ENCODE results near the gene LRRC10B.

The LRRC10B gene

DNA sequence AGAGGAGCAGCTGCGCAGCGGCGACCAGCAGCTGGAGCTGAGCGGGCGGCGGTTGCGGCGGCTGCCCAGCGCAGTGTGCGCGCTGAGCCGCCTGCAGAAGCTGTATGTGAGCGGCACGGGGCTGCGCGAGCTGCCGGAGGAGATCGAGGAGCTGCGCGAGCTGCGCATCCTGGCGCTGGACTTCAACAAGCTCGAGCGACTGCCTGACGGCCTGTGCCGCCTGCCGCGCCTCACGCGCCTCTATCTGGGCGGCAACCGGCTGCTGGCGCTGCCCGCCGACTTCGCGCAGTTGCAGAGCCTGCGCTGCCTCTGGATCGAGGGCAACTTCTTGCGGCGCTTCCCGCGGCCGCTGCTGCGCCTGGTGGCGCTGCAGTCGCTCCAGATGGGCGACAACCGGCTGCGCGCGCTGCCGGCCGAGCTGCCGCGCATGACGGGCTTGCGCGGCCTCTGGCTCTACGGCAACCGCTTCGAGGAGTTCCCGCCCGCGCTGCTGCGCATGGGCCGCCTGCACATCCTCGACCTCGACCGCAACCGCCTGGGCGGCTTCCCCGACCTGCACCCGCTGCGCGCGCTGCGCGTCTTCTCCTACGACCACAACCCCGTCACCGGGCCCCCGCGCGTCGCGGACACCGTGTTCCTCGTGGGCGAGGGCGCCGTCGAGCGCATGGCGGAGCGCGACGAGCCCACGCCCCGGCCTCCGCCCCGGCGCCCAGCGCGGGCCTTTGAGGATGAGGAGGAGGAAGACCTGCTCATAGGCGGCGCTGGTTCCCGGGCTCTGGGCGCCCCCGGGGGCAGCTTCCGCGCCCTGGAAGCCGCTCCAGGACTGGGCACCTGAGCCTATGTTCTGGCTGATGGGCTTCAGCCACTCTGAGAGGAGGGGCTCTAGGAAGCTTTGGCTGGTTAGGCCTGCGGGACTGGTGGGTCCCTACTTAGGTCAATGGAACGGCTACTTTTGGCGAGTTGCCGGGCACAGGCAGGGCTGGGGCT, 787 bp downstream of the LRRC10B start:
- DNase-seq = peak; percentile 92

DNA sequence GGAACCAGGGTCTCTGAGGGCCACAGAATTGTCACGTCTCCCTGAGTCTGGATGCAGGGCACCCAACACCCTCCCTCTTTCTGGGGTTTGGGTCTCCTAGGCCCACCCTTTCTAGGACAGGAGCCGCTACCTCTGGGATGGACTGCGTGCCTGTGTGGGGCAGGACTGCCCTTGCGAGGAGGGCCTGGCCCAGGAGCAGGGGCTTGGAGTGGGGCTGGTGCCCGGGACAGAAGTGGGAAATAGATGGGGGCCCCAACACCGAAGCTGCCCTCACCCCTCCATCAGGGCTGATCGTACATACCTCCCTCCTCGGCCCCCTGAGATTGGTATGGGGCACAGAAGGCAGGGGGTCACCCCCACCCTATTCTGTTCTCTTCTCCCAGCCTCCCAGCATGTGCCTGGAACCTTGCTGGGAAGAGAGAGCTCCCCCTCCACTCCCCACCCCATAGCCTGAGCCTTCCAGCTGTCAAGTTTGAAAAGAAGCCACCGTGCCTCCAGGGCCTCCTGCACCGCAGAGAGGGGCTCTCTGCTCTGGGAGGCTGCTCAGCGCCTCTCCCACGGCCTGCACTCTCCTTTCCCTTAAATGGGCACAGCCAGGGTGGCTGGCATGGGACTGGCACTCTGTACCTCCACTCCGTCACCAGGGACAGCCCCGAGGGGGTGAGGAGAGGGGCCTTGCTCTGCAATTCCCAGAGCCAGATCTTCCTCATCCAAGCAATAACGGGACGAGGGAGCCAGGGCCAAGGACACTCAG, 1.8 kb downstream of the LRRC10B start:
- no peak for DNase-seq

DNA sequence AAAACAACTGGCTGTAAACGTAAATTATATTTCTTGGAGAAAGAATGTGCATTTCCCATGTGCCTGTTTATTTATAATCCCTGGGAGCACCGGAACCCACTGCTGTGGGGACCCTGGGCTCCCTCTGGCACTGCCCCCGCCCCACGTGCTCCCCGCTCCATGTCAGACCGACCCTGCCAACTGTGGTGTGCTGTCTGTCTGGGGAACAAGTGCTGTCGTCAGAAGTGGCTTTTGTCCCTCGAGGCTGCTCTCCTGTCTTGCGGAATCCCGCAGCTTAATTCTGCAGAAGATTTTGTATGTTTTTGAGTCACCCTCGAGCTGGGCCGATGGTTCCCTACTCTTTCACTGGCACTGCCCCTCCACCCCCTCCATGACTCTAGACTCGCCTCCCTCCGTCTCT, 2.4 kb downstream of the LRRC10B start:
- no peak for DNase-seq

DNA sequence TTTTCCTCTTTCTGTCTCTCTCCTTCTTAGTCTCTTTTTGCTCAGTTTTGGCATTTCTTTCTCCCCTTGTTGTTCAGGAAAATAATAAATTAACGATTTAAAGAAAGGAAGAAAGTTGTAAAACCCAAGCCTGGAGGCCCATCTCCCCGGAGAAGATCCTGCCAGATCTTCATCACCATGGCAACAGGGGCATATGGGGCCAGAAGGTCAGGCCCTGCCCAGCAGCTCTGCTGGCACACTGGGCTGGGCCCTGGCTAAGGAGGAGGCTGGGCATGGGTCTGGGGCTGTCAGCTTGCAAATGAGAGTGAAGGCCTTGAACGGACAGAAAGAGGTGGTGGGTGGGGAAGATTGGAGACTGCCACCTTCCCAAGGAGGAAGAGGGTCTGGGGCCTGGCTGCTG, 2.8 kb downstream of the LRRC10B start:
- no peak for DNase-seq

DNA sequence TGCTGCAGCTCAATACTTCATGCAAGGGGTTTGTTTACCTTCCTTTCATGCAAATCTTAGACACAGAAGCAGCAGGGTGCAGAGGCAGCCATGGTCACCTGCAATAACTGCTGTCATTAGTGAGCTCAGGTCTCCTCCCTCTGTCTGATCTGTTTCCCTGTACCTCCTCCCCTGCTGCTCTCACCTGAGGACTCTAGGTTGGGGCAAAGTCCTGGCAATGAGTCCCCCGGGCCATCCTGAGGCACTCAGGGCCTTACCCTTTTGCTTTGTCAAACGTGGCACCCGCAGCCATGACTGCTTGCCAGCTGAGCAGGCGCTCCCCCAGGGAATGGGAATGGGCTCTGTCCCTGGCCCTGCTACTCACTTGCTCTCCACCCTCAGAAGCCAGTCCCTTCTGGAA, 3.9 kb downstream of the LRRC10B start:
- no peak for DNase-seq

DNA sequence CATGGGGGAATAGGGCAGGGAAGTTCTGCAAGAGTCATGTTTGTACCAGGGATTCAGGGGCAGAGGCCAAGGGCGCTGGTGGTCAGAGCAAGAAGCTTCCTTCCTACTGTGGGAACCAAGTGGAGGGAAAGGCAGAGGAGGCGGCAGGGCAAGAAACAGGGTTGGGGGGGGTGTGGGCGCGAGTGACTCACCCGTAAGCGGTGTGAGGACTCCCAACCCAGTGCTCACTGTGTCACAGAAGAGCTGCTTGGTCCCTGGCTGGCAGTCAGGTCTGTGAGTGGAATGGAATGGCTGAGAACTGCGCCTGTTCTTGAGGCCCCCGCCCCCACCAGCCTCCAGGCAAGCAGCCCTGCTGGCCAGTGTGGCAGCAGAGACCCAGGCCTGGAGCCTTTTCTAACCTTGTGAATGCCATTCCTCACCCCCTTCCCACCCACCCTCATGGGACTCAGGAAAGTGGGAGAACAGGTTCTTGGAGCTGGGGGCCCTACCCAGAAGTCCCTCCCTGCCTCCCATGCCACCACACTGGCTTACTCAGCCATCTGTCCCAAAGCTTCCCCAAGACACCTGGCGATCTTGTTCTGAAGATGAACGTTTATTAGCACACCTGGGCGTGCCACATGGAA, 4.7 kb downstream of the LRRC10B start:
- no peak for DNase-seq

DNA sequence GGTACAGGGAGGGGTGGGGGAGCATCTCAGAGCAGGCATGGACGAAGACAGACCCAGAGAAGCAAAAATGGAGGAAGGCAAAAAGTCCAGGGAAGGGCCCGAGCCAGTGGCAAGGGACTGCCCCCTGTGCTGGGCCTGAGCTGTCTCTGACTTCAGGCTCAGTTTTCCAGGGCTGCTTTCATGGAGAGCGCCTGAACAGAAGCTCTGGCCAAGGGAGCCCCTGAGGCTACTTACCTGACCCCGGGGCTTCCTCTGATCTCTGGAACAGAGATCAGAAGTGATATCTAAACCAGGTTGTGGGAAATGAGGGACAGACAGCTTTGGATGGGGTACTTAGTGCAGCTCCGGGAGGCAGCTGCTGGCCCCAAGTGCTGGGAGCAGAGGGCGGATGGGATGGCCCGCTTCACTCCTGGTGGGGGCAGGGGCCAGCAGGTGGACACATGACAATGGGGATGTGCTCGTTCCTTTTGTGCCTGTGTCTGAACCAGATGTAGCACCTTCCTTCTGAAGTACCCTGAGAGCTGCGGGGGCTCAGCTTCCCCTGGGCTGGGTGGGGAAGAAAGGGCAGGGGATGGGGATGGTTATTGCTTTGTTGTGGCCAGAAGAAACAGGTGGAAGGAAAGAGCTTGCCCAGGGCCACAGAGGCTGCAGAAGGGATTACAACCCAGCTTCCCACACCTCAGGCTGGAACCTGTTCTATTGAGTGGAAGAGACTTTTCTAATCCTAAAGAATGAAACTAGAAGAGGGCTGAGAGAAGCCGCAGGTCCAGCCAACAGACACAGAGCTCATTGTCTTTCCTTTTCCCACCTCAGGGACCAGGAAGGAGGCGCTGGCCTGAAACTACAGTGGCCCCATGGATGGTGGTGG, 5.7 kb downstream of the LRRC10B start:
- no peak for DNase-seq

DNA sequence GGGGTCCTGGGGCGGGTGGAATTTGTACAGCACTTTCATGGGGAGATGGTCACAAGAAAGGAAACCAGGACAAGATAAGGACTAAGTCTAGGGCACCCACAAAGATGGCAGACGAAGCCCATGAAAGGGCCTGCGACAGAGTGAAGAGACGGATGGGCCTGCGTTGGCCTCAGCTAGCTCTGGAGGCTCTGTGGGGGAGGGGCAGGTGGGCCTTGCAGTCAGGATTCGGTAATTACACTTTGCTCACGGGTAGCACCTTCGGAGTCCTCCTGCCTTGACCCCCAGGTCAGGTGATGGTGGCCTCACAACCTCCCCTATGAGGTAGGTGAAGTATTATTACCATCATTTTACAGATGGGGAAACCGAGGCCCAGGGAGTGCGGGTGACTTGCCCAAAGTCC, 7.1 kb downstream of the LRRC10B start:
- DNase-seq = no peak

DNA sequence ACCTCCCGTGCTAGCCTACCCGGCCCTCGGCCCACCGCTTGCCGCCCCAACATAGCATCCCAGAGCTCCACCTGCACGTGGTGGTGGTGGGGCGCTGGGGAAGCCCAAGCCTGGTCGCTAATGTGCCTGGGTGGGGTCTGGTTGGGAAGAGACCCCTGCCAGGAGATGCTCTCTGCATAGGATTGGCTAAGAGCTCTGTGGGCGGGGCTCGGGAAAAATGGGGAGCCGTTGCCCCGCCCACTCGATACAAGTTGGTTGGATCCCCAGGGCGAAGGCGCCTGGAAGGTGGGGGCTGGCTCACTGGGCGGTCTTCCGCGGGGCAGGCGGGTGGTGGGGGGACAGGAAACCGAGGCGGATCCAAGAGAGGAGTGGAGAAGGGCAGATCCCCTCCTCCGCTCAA, 7.6 kb downstream of the LRRC10B start:
- DNase-seq = no peak

DNA sequence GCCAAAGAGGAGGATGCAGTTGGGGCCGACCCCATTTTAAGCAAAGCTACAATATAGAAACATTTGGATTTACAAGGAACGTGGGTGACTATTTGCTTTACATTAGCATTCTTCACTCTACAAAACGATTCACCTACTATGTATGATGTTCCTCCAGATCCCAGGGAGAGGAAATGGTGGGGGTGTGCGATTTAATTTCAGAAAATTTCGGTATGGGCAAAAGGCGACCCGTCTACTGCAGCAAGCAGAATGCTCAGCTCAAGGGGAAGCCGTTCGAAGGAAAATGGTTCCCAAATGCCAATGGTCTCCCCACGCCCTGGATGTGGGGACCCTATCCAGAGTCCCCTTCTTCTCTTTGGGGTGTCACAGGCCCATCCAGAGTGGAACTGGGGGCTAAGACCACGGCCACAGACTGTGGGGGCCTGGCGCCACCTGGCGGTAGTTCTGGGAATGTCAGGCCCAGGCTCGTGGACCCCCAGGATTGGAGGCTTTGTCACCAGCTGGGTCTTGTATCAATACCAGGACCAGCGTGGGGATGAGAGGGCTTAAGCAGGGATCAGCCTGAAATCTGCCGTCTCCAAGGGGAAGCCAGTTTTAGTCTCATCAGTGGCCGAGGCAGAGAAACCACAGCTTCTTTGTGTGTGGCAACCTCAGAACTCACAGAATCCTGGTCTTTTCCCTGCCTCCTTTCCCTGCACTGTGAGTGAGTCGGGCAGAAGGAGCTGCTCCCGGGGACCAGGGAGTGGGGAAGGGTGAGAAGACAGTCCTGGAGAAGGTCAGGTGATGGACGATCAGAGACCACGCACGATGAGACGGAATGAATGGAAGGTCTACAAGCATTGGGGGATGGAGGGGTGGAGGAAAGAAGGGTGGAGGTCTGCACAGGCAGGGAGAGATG, 8.4 kb downstream of the LRRC10B start:
- DNase-seq = peak; percentile 60

DNA sequence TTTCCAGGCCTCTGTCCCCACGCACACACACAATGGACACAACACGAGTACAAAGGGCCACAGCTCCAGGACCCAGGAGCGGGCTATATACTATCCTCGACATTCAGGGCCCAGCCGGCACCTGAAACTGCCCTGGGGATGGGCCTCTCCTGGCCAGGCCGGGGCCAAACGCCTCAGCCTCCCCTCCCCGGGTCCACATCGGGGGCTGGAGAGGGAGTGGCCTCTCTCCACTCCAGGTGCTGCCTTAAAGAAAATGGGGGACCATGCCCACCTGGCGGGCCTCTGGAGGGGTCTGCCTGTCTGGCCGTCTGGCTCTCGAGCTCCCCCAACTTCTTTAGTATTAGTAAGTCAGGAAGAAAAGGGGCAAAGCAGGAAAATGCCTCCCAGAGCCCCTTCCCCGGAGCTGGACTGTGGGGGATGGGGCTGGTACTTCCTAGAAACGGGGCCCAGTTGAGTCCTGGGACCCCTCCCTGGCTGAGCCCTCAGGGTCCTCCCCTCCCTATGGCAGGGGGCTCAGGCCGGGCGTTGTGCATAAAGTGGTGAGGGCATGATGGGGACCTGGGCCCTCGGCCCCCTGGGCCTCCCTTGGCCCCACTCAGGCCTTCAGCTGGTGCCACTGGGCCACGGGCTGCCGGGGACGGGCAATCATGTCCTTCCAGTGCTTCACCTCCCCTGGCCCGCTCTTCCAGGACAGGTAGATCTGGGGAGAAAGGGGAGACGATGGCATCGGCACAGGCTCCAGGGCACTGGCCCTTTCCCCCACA, 9.7 kb downstream of the LRRC10B start:
- no peak for DNase-seq

DNA sequence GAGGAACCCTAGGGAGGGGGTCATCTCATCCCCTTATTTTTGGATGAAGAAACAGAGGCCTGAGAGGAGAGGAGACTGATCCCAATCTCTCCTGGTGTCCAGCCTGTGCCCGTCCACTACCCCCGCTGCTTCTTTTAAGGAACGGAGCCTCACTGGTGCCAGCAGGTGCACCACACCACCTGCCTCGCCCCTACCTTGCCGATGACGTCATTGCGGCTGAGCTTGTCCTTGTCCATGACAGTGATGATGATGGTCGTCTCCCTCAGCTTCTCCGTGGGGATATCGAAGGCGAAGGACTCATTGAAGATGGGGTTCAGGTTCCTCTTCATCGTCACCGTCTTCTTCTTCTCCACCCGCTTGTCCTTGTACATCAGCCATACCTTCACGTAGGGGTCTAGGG, 14.3 kb downstream of the LRRC10B start:
- no peak for DNase-seq

DNA sequence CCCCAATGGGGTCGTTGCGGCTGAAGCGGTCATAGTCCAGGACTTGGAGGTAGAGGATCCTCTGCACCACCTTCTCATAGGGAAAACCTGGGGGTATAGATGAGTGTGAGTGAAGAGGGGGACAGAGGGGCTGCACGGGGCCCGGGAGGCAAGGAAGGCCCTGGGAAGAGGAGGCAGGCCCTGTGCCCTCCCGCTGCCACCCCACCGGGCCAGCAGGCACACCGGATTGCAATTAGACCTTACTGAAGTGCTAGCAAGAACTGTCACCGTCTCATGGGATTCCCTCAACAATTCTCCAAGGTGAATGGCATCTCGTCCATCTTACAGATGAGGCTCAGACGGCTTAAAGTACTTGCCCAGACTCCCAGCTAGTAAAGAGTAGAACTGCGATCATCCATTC, 15.9 kb downstream of the LRRC10B start:
- DNase-seq = no peak

DNA sequence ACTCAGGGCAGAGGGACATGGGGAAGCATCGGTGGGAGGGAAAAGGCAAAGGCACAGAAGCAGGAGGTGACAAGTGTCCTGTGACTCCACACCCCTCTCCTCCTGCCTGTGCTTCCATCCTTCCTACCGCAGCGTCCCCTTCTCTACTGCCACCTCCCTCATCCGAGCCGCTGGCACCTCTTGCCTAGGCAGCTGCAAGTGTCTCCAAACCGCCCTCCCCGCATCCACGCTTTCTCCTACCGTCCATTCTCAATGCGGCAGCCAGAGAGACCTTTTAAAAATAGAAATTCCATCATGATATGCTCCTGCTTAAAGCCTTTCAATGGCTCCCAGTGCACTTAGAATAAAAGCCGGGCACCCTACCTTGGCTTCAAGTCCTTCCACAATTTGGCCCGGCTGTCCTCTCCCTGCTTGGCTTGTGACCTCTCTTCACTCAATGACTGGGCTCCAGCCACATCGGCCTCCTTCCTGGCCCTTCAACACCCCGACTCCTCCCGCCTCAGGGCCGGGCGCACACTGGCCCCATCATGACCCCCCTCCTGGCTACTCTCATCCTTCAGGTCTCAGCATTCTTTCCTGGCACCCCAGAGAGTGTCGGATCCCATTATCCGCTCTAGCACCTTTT, 16.5 kb downstream of the LRRC10B start:
- no peak for DNase-seq

DNA sequence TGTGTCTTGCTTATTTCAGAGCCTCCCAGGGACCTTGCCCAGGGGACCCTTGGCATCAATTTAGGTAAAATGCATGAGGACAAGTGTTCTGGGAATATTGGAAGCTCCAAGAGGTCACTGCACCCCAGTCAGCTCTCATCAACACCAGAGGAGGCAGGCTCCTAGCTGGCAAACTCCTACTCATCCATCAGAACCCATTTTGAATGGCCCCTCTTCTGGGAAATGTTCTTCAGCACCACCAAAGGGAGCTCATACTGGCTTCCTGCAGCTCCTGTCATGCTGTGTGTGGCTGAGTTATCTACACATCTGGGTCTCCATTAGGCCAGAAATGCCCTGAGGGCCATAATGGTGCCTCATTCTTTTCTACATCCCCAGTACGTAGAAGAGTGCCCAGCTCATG, 17.7 kb downstream of the LRRC10B start:
- DNase-seq = no peak

DNA sequence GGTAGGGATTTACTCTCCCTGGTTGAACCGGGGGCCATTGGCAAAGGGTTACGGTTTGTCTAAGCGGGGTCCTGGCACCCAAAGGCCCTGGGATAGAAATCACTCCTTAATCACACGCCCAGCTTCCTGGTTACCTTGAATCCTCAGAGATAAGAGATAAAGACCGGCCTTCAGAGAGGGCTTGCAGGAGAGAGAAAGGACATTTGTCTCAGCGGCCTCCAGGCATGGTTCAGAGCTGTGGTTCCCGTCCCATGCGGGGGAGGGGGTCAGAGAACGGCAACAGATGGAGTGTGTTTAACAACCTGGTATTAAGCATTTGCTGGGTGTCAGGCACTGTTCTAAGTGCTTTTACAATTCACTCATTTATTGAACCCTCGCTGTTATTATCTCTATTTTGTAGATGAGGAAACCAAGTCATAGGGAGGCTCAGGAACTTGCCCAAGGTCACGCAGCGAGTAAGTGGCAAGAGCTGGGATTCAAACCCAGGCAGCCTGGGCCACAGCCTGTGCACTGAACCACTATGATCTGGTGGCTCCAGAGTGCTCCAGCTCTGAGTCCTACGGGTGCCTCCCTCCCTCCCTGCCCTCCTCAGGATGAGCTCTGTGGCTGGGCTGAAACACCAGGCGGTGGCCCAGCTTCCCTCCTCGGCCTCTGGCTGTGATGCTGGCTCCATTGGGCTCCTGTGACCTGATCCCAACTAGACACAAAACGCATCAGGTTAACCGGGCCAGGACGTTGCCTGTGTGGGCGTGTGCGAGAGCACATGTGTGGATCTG, 18.6 kb downstream of the LRRC10B start:
- no peak for DNase-seq

DNA sequence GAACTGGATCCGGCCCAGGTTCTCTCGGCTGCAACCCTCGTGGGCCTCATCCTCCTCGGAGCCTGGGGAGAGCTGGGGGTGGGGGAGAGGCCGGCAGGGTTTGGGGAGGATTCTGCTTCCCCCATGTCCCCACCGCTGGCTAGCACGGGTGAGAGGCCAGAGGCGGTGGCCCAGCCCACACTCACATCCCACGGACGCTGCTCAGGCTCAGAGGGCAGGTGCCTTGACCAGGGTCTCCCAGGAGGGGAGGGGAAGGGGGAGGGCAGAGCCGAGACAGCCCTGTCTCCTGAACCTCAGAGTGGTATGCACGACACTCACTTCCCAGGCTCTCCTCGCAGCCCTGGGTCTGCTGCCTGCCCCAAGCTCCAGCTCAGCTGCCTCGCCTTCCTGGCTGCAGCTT, 19.6 kb downstream of the LRRC10B start:
- no peak for DNase-seq

DNA sequence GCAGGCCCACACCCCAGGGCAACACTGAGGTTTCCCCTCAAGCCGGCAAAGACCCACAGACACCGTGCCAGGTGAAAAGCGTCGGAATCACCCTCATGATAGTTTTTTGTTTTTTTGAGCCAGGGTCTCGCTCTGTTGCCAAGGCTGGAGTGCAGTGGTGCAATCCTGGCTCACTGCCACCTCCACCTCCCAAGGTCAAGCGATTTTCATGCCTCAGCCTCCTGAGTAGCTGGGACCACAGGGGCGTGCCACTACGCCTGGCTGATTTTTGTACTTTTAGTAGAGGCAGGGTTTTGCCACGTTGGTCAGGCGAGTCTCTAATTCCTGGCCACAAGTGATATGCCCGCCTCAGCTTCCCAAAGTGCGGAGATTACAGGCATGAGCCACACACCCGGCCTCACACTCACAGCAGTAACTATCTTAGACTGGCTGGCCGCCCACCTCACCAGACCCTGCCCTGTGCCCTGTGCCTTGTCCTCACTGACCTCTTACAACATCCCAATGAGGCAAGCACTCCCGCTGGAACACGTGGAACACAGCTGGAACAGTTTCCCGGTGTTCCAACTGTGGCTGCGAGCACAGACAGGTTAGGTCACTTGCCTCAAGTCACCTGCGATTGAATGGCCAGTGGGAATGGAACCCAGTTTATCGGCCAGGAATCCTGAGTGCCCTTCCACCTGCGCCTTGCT, 21.1 kb downstream of the LRRC10B start:
- DNase-seq = no peak
